HK-2 (cell line): Measurements from ENCODE around the gene ANXA7.
A peak's percentile ranks its signal among the peaks of the same experiment; 100 is the strongest.

Experiments
- DNase-seq: peaks from one replicate; pipeline ENCODE4 v3.0.0-alpha.2; 2018; ENCODE audit not compliant: unreplicated experiment

ANXA7 gene

GRCh38 chr10:73413528-73414229, at the start of gene ANXA7:
Gene ANXA7 (minus strand): TSS chr10:73414058. CDS start chr10:73400856, 13,202 bp downstream.
- DNase-seq, result peak; percentile 97

- DNase-seq, result no peak
These were observed 47.0 kb upstream of the ANXA7 start for GRCh38 chr10:73460897-73461296.

- no peak for DNase-seq
These were observed 45.9 kb upstream of the ANXA7 start for GRCh38 chr10:73459683-73460314.

- no peak for DNase-seq
These were observed 42.5 kb upstream of the ANXA7 start for GRCh38 chr10:73456187-73456890.

- no peak for DNase-seq
These were observed 35.3 kb upstream of the ANXA7 start for GRCh38 chr10:73449113-73449512.

GRCh38 chr10:73448384-73448783, 34.5 kb upstream of the ANXA7 start:
- no peak for DNase-seq

GRCh38 chr10:73446926-73447325, 33.1 kb upstream of the ANXA7 start:
- DNase-seq, result no peak

GRCh38 chr10:73444457-73444856, 30.6 kb upstream of the ANXA7 start:
- DNase-seq, result no peak

- DNase-seq, result peak; percentile 18
These were observed 25.9 kb upstream of the ANXA7 start for GRCh38 chr10:73439605-73440312.

GRCh38 chr10:73439055-73439454, 25.2 kb upstream of the ANXA7 start:
- DNase-seq, result no peak

GRCh38 chr10:73433538-73433867, 19.6 kb upstream of the ANXA7 start, which contains the start of gene MSS51:
Gene MSS51 (minus strand): TSS chr10:73433561. CDS start chr10:73428284, 5,277 bp downstream.
- DNase-seq, result no peak

GRCh38 chr10:73432646-73433537, 19.0 kb upstream of the ANXA7 start:
- no peak for DNase-seq

- no peak for DNase-seq
These were observed 12.5 kb upstream of the ANXA7 start for GRCh38 chr10:73426318-73426717.

GRCh38 chr10:73424478-73424877, 10.6 kb upstream of the ANXA7 start:
- DNase-seq, result no peak

GRCh38 chr10:73423309-73423708, 9.5 kb upstream of the ANXA7 start:
- no peak for DNase-seq

GRCh38 chr10:73416571-73416970, 2.7 kb upstream of the ANXA7 start:
- DNase-seq, result no peak

- DNase-seq, result no peak
These were observed 530 bp upstream of the ANXA7 start for GRCh38 chr10:73414230-73414945.

- peak; percentile 30 for DNase-seq
These were observed 740 bp downstream of the ANXA7 start for GRCh38 chr10:73413108-73413527.

GRCh38 chr10:73410897-73411296, 3.0 kb downstream of the ANXA7 start:
- no peak for DNase-seq

- no peak for DNase-seq
These were observed 4.8 kb downstream of the ANXA7 start for GRCh38 chr10:73408978-73409521.
